ENCODE results near the gene SPAG9. TPM values are rescaled to one million over a fixed set of nuclear protein-coding genes. Genes with fewer than 3 reads are reported as not detected.

SPAG9 gene
- total and polyA plus RNA-seq, 4 donors: 179 to 268 (median 220) TPM

DNA sequence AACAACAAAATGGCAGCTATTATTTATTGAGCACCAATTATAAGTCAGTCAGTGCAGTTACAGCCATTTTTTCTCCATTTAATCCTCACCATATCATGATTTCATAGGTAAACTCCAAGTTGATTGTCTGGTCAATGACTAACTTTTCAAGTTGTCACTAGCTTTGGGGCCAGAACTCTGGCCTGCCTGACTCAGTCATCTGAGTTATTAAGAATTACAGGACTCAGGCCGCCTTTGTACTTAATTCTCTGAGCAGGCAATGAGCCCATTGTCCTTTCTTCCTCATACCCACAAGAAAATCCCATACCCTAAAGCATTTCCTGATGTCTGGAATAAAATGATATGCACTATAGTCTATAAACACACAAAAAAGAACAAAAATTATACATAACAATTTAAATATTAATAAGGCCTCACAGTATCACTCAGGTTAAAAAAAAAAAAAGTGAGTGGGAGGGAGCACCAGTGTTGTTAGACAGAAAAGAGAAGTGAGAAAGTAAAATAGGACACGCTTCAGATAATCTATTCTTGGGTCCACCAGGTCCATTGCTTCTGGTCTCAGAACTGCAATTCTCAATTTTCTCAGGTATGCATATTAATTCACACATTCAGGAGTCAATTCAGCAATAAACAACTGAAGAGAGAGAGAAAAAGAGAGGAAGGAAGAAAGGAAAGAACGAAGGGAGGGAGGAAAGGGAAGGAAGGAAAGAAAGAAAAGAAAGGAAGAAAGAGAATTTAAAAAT lies 70.2 kb downstream of the SPAG9 start:
- Histone ChIP-seq H3K36me3 (ENCODE audit: control insufficient read depth, insufficient read depth, low read length) (no peaks in the 10 kb centered on the region), H3K4me1 (ENCODE audit: control insufficient read depth, insufficient read depth, low read length) (no peaks in the 10 kb centered on the region), H3K27ac (ENCODE audit: low read depth, low read length) (no peak overlapping the region), H3K9me3 (ENCODE audit: control insufficient read depth, insufficient read depth, low read length) (no peaks in the 10 kb centered on the region), H3K27me3 (ENCODE audit: control insufficient read depth, insufficient read depth, low read length) (no peaks in the 10 kb centered on the region), H3K4me3 (ENCODE audit: low read depth, low read length) (no peak overlapping the region)
- no peak for DNase-seq (ENCODE audit: low read depth in 4 of 6, low spot score in 6 of 6)
- WGBS (ENCODE audit: insufficient coverage): no CpG with 5 or more reads among the region's 3 CpGs

DNA sequence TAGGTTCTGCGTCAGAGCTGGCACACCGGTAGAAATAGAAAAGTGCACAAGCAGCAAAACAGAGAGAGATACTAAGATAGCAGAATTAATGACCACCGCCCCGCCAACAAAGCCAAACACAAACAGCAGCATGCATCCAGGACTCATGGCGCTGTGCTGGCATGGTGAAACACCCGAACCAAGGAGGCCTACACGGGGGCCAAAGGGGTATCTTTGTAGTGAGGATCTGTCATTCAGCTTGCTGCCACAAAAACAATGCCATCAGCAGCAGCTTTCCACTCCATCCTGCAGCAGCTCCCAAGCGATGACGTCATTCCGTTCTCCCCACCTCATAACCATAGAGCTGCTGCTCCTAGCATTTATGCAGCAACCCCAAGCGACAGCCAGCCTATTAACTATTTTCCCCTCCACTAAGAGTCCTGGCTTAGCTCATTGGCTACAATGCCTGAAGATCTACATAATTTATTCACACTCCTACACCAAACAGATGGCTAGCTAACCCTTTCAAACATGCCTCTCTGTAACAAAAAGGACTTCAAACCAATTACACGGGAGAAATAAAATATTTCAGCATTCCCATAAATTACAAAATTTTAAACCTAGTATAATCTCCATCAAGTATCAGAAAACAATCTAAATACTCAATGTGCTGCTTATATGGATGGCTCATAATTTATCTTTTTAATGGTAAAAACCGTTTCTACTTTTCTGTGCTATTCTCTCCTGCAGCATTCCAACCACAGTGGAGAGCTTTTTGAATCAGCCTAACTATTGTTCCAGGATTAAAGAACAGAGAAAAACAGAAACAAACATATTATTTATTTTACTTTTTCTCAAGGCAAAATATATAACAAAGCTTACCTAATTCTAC lies 73.9 kb downstream of the SPAG9 start:
- H3K9me3 ChIP-seq (ENCODE audit: control insufficient read depth, insufficient read depth, low read length): no peaks in the 10 kb centered on the region
- WGBS (ENCODE audit: insufficient coverage): 6% methylated on average over 6 of the region's 13 CpGs
- H3K4me1 ChIP-seq (ENCODE audit: control insufficient read depth, insufficient read depth, low read length): peaks cover 4% of the 10 kb centered on the region
- no peaks in the 10 kb centered on the region for H3K27me3 ChIP-seq (ENCODE audit: control insufficient read depth, insufficient read depth, low read length)
- peak; percentile 90 to 100 (median 94) for DNase-seq (ENCODE audit: low read depth in 4 of 6, low spot score in 6 of 6)
- H3K27ac ChIP-seq (ENCODE audit: low read depth, low read length): peak overlapping the region; percentile 98
- no peaks in the 10 kb centered on the region for H3K36me3 ChIP-seq (ENCODE audit: control insufficient read depth, insufficient read depth, low read length)
- H3K4me3 ChIP-seq (ENCODE audit: low read depth, low read length): peak overlapping the region; percentile 66

DNA sequence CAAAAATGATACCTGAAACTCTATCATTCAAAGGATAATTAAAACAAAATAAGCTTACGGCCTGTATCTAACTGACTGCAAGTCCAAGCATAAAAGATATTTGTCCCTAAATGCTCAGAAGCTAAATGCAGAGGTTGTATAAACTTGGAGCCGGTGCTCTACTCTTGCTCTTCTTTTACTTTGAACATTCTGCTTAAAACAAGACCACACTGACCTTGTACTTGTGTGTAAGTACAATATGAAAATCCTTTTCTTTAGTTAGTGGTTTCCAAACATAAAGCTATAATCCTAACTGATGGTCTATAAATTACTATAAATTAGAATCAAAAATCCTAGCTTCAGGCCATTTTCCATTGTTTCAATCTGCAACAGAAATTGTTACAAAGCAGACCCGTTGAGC lies 74.6 kb downstream of the SPAG9 start:
- peak overlapping the region; percentile 66 for H3K4me3 ChIP-seq (ENCODE audit: low read depth, low read length)
- peak overlapping the region; percentile 98 for H3K27ac ChIP-seq (ENCODE audit: low read depth, low read length)
- WGBS (ENCODE audit: insufficient coverage): 0% methylated on average over 1 of the region's 3 CpGs
- no peaks in the 10 kb centered on the region for H3K36me3 ChIP-seq (ENCODE audit: control insufficient read depth, insufficient read depth, low read length)
- H3K4me1 ChIP-seq (ENCODE audit: control insufficient read depth, insufficient read depth, low read length): peaks cover 4% of the 10 kb centered on the region
- H3K9me3 ChIP-seq (ENCODE audit: control insufficient read depth, insufficient read depth, low read length): no peaks in the 10 kb centered on the region
- no peaks in the 10 kb centered on the region for H3K27me3 ChIP-seq (ENCODE audit: control insufficient read depth, insufficient read depth, low read length)
- DNase-seq (ENCODE audit: low read depth in 4 of 6, low spot score in 6 of 6): peak in 4 of 6 donors; percentile 29 to 73 (median 44)

DNA sequence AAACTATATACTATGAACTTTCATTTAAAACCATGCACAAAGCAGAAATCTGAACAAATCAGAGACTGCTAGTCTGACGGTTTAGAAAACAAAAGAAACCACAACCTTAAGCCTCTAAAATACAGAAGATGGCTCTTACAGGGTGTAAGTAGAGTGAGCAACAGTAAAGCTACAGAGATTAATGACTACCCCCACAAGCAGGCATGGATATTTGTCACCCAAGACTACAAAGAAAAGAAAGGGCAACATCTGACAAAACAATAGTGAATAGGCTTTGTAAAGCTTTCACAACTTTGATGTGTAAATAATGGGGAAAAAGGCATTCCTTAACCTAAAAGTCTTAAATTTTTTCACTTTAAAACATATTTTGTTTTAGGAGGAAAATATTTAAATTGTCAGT lies 75.0 kb downstream of the SPAG9 start:
- peak overlapping the region; percentile 66 for H3K4me3 ChIP-seq (ENCODE audit: low read depth, low read length)
- no peaks in the 10 kb centered on the region for H3K27me3 ChIP-seq (ENCODE audit: control insufficient read depth, insufficient read depth, low read length)
- peaks cover 4% of the 10 kb centered on the region for H3K4me1 ChIP-seq (ENCODE audit: control insufficient read depth, insufficient read depth, low read length)
- WGBS (ENCODE audit: insufficient coverage): no CpG with 5 or more reads among the region's 1 CpG
- H3K27ac ChIP-seq (ENCODE audit: low read depth, low read length): peak overlapping the region; percentile 98
- no peaks in the 10 kb centered on the region for H3K36me3 ChIP-seq (ENCODE audit: control insufficient read depth, insufficient read depth, low read length)
- H3K9me3 ChIP-seq (ENCODE audit: control insufficient read depth, insufficient read depth, low read length): no peaks in the 10 kb centered on the region
- DNase-seq (ENCODE audit: low read depth in 4 of 6, low spot score in 6 of 6): peak in 4 of 6 donors; percentile 35 to 86 (median 66)

DNA sequence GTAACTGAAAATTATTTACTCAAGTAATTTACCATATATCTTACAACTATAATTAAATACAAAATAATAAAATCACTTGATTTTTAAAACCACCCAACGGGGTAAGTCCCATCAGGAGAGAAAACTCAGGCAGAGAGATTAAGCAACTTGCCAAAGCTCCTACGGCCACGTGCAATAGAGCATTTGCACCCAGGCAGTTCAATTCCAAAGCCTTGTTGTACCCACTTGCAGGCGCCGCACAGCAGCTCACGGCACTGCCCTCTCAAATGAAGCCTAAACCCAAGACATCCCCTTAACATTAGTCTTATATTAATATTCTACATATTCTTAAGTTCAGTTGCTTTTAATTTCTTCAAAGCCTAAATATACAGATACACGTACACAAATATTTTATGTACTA lies 75.7 kb downstream of the SPAG9 start:
- peak in 3 of 6 donors; percentile 45 to 85 (median 66) for DNase-seq (ENCODE audit: low read depth in 4 of 6, low spot score in 6 of 6)
- H3K27me3 ChIP-seq (ENCODE audit: control insufficient read depth, insufficient read depth, low read length): no peaks in the 10 kb centered on the region
- H3K36me3 ChIP-seq (ENCODE audit: control insufficient read depth, insufficient read depth, low read length): peaks cover 1% of the 10 kb centered on the region
- 11% methylated on average over 3 of the region's 7 CpGs for WGBS (ENCODE audit: insufficient coverage)
- no peaks in the 10 kb centered on the region for H3K9me3 ChIP-seq (ENCODE audit: control insufficient read depth, insufficient read depth, low read length)
- peaks cover 4% of the 10 kb centered on the region for H3K4me1 ChIP-seq (ENCODE audit: control insufficient read depth, insufficient read depth, low read length)
- H3K4me3 ChIP-seq (ENCODE audit: low read depth, low read length): peak overlapping the region; percentile 66
- peak overlapping the region; percentile 98 for H3K27ac ChIP-seq (ENCODE audit: low read depth, low read length)

DNA sequence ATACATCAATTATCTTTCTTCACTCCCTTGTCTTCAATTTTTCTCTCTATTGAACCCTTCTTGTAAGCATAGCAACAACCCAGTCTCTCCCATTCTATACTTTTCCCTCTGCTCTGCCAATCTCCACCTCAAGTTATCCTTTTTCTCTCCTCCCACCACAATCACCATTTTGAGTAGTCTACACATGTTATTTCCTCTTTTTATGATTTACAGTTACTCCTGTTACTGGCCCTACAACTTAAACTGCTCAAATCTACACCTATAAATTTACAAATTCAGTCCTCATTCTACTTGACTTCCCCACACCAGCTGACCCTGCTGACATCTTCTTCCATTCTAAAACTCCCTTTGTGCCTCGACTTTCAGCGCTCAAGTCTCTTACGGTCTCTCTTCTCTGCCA lies 84.6 kb downstream of the SPAG9 start:
- Histone ChIP-seq H3K27me3 (ENCODE audit: control insufficient read depth, insufficient read depth, low read length) (no peaks in the 10 kb centered on the region), H3K9me3 (ENCODE audit: control insufficient read depth, insufficient read depth, low read length) (no peaks in the 10 kb centered on the region), H3K4me1 (ENCODE audit: control insufficient read depth, insufficient read depth, low read length) (peaks cover 6% of the 10 kb centered on the region), H3K36me3 (ENCODE audit: control insufficient read depth, insufficient read depth, low read length) (peaks cover 27% of the 10 kb centered on the region), H3K27ac (ENCODE audit: low read depth, low read length) (peak overlapping the region; percentile 94), H3K4me3 (ENCODE audit: low read depth, low read length) (no peak overlapping the region)
- WGBS (ENCODE audit: insufficient coverage): 58% methylated on average over 3 of the region's 3 CpGs
- no peak for DNase-seq (ENCODE audit: low read depth in 4 of 6, low spot score in 6 of 6)

DNA sequence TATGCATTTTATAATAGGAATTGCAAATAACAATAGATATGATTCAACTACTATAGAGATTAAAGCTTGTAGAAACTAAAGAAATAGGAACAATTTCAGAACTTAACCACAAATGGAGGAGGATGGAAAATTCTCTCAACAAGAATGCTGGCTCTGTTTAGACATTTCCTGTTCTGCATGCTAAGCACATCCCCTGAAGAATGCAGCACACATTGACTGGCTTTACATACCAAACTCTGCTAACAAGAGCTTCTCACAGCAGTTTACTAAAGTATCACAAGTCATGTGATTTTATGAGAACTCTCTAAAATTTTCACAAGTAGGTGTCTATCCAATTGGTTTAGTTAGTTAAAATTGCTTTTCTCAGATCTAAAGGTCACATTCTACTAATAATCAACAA lies 85.2 kb downstream of the SPAG9 start:
- no peaks in the 10 kb centered on the region for H3K9me3 ChIP-seq (ENCODE audit: control insufficient read depth, insufficient read depth, low read length)
- H3K4me3 ChIP-seq (ENCODE audit: low read depth, low read length): no peak overlapping the region
- H3K27me3 ChIP-seq (ENCODE audit: control insufficient read depth, insufficient read depth, low read length): no peaks in the 10 kb centered on the region
- peaks cover 6% of the 10 kb centered on the region for H3K4me1 ChIP-seq (ENCODE audit: control insufficient read depth, insufficient read depth, low read length)
- DNase-seq (ENCODE audit: low read depth in 4 of 6, low spot score in 6 of 6): peak; percentile 64 to 91 (median 78)
- H3K36me3 ChIP-seq (ENCODE audit: control insufficient read depth, insufficient read depth, low read length): peaks cover 27% of the 10 kb centered on the region
- peak overlapping the region; percentile 94 for H3K27ac ChIP-seq (ENCODE audit: low read depth, low read length)

DNA sequence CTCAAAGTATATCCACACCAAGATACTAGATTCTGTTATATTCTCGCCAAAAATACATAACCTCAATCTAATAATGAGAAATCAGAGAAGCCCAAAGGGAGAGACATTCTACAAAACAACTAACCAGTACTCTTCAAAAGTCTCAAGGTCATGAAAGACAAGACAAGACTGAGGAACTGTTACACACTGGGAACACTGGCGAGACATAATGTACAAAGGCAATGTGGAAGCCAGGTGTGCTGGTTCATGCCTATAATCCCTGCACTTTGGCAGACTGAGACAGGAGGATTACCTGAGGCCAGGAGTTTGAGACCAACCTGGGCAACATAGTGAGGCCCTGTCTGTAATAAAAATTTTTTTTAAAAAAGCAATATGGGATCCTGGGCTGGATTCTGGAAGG lies 85.9 kb downstream of the SPAG9 start:
- Histone ChIP-seq H3K36me3 (ENCODE audit: control insufficient read depth, insufficient read depth, low read length) (peaks cover 24% of the 10 kb centered on the region), H3K9me3 (ENCODE audit: control insufficient read depth, insufficient read depth, low read length) (no peaks in the 10 kb centered on the region), H3K4me3 (ENCODE audit: low read depth, low read length) (no peak overlapping the region), H3K27me3 (ENCODE audit: control insufficient read depth, insufficient read depth, low read length) (no peaks in the 10 kb centered on the region), H3K4me1 (ENCODE audit: control insufficient read depth, insufficient read depth, low read length) (peaks cover 6% of the 10 kb centered on the region), H3K27ac (ENCODE audit: low read depth, low read length) (peak overlapping the region; percentile 85)
- no peak for DNase-seq (ENCODE audit: low read depth in 4 of 6, low spot score in 6 of 6)
- 79% methylated on average over 1 of the region's 2 CpGs for WGBS (ENCODE audit: insufficient coverage)

DNA sequence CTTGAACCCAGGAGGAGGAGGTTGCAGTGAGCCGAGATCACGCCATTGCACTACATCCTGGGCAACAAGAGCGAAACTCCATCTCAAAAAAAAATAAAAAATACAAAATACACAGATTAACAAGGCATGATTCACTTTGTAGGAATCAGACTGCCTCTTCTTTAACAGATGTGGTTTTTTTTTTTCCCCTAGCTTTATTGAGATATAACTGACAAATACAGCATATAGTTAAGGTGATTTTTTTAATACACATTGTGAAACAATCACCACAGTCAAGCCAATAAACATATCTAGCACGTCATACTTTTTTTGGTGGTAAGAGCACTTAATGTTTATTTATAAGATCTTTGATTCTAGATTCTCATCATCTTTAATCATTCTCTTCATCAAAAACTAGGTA lies 87.8 kb downstream of the SPAG9 start:
- H3K9me3 ChIP-seq (ENCODE audit: control insufficient read depth, insufficient read depth, low read length): no peaks in the 10 kb centered on the region
- H3K27ac ChIP-seq (ENCODE audit: low read depth, low read length): no peak overlapping the region
- peaks cover 22% of the 10 kb centered on the region for H3K36me3 ChIP-seq (ENCODE audit: control insufficient read depth, insufficient read depth, low read length)
- peaks cover 6% of the 10 kb centered on the region for H3K4me1 ChIP-seq (ENCODE audit: control insufficient read depth, insufficient read depth, low read length)
- WGBS (ENCODE audit: insufficient coverage): no CpG with 5 or more reads among the region's 4 CpGs
- no peak overlapping the region for H3K4me3 ChIP-seq (ENCODE audit: low read depth, low read length)
- no peak for DNase-seq (ENCODE audit: low read depth in 4 of 6, low spot score in 6 of 6)
- H3K27me3 ChIP-seq (ENCODE audit: control insufficient read depth, insufficient read depth, low read length): no peaks in the 10 kb centered on the region

Data from spinal cord (tissue), 10 donors.